CMK (cell line): ENCODE measurements around the gene HAUS3.

ENCODE experiments used
- DNase-seq: peaks from one replicate; pipeline ENCODE4 v3.0.0-alpha.2; 2010; ENCODE audit warnings: low read depth

The HAUS3 gene

GRCh38 chr4:2262145-2262943 lies 20.4 kb upstream of the HAUS3 start:
- peak; percentile 97 for DNase-seq

DNA sequence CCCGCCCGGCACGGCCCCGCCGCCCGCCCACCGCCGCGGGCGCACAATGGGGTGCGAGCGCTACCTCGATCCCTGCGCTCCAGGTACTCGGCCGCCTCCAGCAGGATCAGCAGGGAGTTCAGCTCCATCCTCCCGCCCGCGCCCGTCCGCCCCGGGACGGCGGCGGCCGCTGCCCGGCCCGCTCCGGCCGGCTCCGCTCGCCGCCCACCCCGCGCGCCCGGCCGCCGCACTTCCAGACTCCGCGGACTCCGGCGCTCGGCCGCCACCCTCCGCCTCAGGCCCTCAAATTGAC lies 19.9 kb upstream of the HAUS3 start, which contains the start of gene MXD4:
MXD4 (minus strand) TSS at position 257 of the 292 bp plus-strand sequence; CDS start at position 128, 129 bp downstream.
- no peak for DNase-seq

DNA sequence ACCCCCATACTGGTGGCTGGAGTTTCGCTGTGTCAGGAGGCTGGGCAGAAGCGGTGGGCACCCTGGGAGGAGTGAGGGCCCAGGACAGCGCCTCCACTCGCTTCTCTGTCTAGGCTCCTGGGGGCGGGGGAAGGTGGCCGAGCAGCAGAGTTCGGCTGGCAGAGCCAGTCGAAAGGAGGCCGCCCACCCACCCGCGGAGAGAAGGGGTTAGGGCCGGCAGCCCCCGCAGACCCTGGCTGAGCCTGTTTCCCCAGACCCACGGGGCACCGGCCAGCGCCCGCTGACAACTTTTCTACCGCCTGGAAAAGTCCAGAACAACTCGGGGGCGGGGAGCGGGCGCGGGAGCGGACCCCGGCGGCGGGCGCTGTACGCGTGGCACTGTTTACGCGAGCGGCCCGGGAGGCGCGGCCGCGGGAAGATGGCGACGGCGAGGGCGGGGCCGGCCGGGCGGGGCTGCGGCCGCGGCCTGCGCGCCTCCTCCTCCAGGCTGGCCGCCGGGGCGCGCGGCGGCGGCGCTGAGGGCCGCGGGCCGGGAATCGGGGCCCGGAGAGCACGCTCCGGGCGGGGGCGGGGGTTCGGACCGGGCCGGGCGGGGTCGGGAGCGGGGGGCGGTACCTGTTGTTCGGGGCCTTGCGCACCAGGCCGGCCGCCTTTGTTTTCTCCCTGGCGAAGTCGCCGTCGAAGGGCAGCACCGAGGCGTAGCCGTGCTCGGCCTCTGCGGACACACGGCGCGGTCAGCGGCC lies 19.4 kb upstream of the HAUS3 start:
- peak; percentile 39 for DNase-seq

DNA sequence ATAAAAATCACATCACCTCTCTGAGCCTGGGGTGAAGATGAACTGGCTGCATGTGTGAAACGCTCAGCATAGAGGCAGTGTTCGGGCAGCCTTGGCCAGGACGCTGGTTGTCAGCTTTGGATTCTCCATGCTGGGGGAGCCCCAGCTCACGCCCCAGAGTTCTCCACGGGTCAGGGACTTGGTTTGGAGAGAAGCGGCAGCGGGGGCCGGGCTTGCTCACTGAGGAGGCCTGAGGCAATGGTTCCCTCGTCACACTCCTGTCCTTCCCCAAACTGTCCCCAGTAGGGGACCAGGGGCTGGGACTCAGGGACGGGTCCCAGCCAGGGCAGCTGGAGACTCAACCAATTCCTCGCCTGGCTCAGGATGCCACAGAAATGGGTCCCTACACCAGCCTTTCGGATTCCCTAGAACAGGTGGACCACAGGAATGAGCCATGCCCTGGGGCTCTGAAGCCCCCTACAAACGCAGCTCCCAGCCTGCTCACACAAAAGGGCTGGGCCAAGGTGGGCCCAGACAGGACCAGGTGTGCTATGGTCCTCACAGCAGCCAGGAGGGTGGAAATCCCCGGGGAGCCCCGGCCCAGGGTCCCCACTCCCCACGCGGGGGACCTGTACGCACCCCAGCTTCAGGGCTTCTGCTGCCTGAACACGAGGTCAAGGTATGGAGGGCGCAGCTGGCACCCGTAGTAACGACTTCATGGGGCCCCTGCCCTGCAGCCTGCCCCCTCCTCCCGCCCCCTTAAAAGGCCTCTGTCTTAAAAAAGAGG lies 18.6 kb upstream of the HAUS3 start:
- DNase-seq: no peak

GRCh38 chr4:2259541-2260343 lies 17.8 kb upstream of the HAUS3 start:
- DNase-seq: no peak

- DNase-seq: no peak
Measured at GRCh38 chr4:2259036-2259540, 17.2 kb upstream of the HAUS3 start.

GRCh38 chr4:2258091-2259035 lies 16.4 kb upstream of the HAUS3 start:
- no peak for DNase-seq

DNA sequence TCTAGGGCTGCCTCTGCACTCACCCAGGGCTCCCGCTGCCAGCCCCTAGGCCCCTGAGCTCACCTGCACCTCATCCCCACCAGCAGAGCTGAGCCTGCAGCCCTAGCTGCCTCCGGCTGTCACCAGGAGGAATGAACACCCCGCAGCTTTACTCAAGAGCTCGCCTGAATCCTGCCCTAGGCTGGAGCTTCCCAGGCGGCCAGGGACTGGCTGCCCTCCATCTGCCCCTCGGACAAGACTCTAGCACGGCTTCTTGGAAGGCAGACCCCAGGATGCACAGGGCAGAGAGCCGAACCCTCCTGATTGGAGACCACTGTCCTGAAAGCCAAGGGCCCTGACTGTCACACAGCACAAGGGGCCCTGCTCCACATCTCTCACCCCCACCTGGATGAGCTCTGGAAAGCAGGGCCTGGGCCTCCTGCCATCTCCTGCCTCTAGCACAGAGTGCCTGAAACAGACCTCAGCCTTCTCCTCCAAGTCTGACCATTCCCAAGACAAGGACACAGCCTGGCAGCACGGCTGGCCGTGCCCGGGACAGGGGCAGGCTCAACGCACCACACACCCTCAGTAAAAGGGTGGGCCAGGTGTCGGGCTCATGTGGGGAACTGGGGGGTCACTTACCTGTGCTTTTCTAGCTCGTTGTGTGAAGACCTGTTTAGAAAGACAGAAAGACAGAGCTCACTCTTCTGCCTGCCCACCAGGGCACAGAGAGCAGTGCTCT lies 15.6 kb upstream of the HAUS3 start:
- DNase-seq: no peak

DNA sequence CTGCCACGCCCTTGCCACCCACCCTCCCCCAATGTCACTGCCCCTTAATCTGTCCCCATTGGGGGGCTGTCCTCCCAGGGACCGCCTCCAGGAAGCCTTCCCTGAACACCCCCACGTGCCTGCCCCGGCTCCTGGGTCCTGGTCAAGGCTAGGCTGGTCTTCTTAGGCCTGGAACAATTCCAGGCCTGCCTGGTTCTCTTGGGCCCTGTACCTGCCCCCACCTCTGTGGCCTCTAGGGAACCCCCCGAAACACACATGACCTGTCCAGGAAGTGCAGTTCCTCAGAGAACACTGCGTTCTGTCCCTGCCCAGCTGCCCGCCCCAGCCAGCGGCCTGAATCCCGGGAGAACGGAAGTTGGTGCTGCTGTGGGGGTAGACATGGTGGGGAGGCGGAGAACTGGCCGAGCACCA lies 14.9 kb upstream of the HAUS3 start:
- no peak for DNase-seq

- no peak for DNase-seq
Measured at GRCh38 chr4:2256156-2256731, 14.3 kb upstream of the HAUS3 start.

DNA sequence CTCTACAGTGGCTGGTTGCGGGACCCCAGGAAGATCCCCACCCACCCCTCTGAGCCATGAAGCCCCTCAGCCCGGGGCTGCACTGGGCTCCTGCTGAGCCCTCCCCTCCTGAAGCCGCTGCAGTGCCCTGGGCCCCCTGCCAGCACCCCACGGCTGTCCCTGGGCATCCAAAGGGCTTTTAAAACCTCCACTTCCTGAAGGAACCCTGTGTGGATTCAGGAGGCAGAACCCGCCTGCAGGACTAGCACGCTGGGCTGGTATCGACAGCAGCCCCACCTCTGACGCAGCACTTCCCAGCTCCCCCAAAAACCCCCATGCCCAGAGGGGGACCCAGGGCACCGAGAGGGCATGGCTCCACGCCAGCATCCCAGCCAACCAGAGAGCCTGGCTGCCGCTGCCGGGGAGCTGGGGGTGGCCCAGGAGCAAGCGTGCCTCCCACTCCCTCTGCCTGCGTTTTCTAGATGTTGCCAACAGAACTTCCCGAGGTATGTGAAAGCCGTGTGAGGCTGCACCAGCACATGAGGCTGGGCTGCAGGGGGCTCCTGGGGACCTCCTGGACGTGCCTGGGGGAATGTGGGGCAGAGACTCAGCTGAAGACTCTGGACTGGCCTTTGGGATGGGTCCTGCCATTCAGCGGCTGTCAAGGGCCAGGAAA lies 13.7 kb upstream of the HAUS3 start:
- DNase-seq: no peak

DNA sequence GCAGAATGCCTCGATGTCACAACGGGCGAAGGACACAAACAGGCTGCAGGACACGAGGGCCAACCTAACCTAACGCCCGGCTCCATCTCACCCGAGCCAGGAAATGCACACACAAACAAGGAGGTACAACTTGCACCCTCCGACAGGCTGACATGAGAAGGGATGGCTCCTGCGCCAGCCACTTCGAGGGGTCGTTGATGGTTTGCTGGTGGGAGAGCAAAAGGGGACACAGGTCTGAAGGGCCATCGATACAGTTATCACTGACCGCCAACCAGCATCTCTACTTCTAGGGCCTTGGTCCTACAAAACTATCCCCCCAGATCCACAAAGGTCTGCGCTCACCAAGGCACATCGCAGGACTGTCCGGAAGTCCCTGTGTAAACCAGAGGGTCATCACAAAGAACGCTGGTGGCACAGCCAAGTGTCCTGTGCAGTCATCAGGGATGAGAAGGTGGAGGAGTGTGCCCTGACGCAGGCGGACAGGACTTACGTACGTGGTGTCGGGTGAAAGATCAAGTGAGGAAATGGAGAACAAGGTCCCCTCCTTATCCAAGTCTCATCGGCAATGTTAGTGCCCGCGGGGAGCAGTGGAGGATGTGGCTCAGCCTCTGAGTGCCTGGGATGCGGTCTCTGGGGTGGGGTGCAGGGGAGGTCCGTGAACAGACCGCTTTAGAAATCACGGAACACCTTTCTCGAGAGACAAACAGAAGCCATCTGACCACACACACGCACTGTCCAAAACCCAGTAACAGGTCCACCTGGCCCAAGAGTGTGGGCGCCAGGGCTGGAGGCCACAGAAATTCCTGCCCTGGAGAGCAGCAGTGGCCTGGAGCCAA lies 13.0 kb upstream of the HAUS3 start:
- no peak for DNase-seq

- DNase-seq: no peak
Measured at GRCh38 chr4:2253160-2254084, 11.5 kb upstream of the HAUS3 start.

DNA sequence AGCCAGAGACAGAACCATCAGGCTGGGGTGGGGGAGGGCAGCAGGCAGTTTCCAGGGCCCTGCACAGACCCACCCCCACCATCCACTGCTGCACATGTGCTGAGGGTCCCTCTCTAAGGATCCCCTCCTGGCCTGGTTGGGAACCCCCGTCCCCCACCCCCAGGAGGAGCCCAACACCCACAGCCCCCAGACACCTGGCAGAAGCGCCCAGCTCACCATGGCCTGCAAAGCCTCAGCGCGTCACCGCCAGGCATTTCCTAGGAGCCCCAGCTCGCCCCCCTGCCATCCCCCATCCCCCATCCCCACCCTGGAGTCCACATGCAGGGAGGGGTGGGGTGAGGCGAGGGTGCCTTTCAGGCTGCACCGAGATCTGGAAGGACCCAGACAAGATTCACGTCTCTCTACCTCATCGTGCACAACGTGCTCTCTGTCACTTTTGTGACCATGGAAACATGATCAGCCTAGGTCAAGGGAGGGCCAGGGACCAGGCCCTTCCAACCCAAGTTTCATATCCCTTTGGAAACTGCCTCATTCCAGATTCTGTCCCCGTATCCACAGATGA lies 10.7 kb upstream of the HAUS3 start:
- DNase-seq: no peak

- DNase-seq: no peak
Measured at GRCh38 chr4:2251795-2252529, 10.0 kb upstream of the HAUS3 start.
